Measurements from ENCODE around the gene SYNCRIP. TPM values are rescaled to one million over a fixed set of nuclear protein-coding genes. Genes with fewer than 3 reads are reported as not detected.
"Not testable (repeated sequence)": the region's sequence is repeated elsewhere in the genome, so short reads cannot be mapped to it uniquely, and the experiment has no call there.

The SYNCRIP gene
- total and polyA plus RNA-seq, 4 donors = 27.8 to 41.7 (median 30.4) TPM

DNA sequence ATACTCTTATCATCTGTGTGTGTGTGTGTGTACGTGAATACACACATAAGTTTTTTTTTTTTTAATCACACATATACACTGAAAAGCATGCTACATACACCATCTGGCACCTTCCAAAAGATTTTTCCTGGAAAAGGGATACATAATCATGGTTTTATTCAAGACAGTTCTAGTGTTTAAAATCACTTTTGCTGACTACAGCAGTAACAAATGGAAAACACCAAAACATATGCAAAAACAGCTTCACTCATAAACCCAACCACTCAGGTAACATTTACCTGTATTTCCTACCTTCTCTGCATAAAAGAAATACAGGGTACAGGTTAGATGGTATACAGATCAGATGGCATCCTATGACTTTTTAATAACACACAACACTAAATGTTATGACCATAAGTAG, 51.5 kb downstream of the SYNCRIP start:
- Histone ChIP-seq H3K9ac (ENCODE audit: low read depth in 1 of 2, low read length in 2 of 2) (no peak overlapping the region), H3K27ac (ENCODE audit: low read depth in 1 of 2, low read length in 2 of 2) (no peak overlapping the region), H3K9me3 (ENCODE audit: control insufficient read depth in 4 of 4, low read length in 3 of 4) (no peaks in the 10 kb centered on the region), H3K4me3 (ENCODE audit: low read depth in 1 of 3, low read length in 3 of 3) (no peak overlapping the region), H3K4me1 (ENCODE audit: control insufficient read depth in 4 of 4, insufficient read depth in 4 of 4, low read length in 3 of 4) (peaks cover 5 to 11% (median 8%) of the 10 kb centered on the region in 4 donors), H3K36me3 (ENCODE audit: control insufficient read depth in 4 of 4, insufficient read depth in 3 of 4, low read depth in 1 of 4, low read length in 3 of 4) (peaks cover 0 to 1% (median 0%) of the 10 kb centered on the region in 4 donors), H3K27me3 (ENCODE audit: control insufficient read depth in 4 of 4, insufficient read depth in 4 of 4, low read length in 3 of 4) (no peaks in the 10 kb centered on the region)
- TF ChIP-seq, protein P1, sequence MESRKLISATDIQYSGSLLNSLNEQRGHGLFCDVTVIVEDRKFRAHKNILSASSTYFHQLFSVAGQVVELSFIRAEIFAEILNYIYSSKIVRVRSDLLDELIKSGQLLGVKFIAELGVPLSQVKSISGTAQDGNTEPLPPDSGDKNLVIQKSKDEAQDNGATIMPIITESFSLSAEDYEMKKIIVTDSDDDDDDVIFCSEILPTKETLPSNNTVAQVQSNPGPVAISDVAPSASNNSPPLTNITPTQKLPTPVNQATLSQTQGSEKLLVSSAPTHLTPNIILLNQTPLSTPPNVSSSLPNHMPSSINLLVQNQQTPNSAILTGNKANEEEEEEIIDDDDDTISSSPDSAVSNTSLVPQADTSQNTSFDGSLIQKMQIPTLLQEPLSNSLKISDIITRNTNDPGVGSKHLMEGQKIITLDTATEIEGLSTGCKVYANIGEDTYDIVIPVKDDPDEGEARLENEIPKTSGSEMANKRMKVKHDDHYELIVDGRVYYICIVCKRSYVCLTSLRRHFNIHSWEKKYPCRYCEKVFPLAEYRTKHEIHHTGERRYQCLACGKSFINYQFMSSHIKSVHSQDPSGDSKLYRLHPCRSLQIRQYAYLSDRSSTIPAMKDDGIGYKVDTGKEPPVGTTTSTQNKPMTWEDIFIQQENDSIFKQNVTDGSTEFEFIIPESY (IDR thresholded peaks at IDR 0.05) = no peak
- TF ChIP-seq HNF4G (IDR thresholded peaks at IDR 0.05) = no peak
- WGBS = 97% methylated on average over 1 of the region's 1 CpG
- DNase-seq (ENCODE audit: low spot score) = no peak

GRCh38 chr6:85585741-85586140, 56.9 kb downstream of the SYNCRIP start:
- no peaks in the 10 kb centered on the region for H3K9me3 ChIP-seq (ENCODE audit: control insufficient read depth in 4 of 4, low read length in 3 of 4)
- peaks cover 0 to 1% (median 0%) of the 10 kb centered on the region in 4 donors for H3K36me3 ChIP-seq (ENCODE audit: control insufficient read depth in 4 of 4, insufficient read depth in 3 of 4, low read depth in 1 of 4, low read length in 3 of 4)
- H3K9ac ChIP-seq (ENCODE audit: low read depth in 1 of 2, low read length in 2 of 2) = no peak overlapping the region
- TF ChIP-seq FOXA1 (IDR thresholded peaks at IDR 0.05) (no peak), ATF3 (IDR thresholded peaks at IDR 0.05) (no peak), RXRA (IDR thresholded peaks at IDR 0.05) (no peak), FOXA2 (IDR thresholded peaks at IDR 0.05) (no peak), HNF4A (conservative IDR thresholded peaks at IDR 0.05) (no peak), MAX (IDR thresholded peaks at IDR 0.05) (no peak), HNF4G (IDR thresholded peaks at IDR 0.05) (no peak), GABPA (IDR thresholded peaks at IDR 0.05 in 1 of 2, conservative IDR thresholded peaks at IDR 0.05 in 1 of 2) (no peak), YY1 (IDR thresholded peaks at IDR 0.05) (no peak), NR2F2 (IDR thresholded peaks at IDR 0.05) (no peak), RAD21 (IDR thresholded peaks at IDR 0.05) (no peak), TAF1 (conservative IDR thresholded peaks at IDR 0.05) (no peak), EGR1 (IDR thresholded peaks at IDR 0.05; ENCODE audit: low read depth in 2 of 2) (no peak), SP1 (IDR thresholded peaks at IDR 0.05) (no peak), JUND (IDR thresholded peaks at IDR 0.05) (no peak)
- TF ChIP-seq, protein P2, sequence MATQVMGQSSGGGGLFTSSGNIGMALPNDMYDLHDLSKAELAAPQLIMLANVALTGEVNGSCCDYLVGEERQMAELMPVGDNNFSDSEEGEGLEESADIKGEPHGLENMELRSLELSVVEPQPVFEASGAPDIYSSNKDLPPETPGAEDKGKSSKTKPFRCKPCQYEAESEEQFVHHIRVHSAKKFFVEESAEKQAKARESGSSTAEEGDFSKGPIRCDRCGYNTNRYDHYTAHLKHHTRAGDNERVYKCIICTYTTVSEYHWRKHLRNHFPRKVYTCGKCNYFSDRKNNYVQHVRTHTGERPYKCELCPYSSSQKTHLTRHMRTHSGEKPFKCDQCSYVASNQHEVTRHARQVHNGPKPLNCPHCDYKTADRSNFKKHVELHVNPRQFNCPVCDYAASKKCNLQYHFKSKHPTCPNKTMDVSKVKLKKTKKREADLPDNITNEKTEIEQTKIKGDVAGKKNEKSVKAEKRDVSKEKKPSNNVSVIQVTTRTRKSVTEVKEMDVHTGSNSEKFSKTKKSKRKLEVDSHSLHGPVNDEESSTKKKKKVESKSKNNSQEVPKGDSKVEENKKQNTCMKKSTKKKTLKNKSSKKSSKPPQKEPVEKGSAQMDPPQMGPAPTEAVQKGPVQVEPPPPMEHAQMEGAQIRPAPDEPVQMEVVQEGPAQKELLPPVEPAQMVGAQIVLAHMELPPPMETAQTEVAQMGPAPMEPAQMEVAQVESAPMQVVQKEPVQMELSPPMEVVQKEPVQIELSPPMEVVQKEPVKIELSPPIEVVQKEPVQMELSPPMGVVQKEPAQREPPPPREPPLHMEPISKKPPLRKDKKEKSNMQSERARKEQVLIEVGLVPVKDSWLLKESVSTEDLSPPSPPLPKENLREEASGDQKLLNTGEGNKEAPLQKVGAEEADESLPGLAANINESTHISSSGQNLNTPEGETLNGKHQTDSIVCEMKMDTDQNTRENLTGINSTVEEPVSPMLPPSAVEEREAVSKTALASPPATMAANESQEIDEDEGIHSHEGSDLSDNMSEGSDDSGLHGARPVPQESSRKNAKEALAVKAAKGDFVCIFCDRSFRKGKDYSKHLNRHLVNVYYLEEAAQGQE (IDR thresholded peaks at IDR 0.05) = no peak
- TF ChIP-seq, protein P1 (IDR thresholded peaks at IDR 0.05) = no peak
- TF ChIP-seq, protein P3, sequence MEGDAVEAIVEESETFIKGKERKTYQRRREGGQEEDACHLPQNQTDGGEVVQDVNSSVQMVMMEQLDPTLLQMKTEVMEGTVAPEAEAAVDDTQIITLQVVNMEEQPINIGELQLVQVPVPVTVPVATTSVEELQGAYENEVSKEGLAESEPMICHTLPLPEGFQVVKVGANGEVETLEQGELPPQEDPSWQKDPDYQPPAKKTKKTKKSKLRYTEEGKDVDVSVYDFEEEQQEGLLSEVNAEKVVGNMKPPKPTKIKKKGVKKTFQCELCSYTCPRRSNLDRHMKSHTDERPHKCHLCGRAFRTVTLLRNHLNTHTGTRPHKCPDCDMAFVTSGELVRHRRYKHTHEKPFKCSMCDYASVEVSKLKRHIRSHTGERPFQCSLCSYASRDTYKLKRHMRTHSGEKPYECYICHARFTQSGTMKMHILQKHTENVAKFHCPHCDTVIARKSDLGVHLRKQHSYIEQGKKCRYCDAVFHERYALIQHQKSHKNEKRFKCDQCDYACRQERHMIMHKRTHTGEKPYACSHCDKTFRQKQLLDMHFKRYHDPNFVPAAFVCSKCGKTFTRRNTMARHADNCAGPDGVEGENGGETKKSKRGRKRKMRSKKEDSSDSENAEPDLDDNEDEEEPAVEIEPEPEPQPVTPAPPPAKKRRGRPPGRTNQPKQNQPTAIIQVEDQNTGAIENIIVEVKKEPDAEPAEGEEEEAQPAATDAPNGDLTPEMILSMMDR (IDR thresholded peaks at IDR 0.05; ENCODE audit: low read depth, low read length, missing input control) = no peak
- H3K4me1 ChIP-seq (ENCODE audit: control insufficient read depth in 4 of 4, insufficient read depth in 4 of 4, low read length in 3 of 4) = peaks cover 2 to 7% (median 5%) of the 10 kb centered on the region in 4 donors
- no peak overlapping the region for H3K4me3 ChIP-seq (ENCODE audit: low read depth in 1 of 3, low read length in 3 of 3)
- no peaks in the 10 kb centered on the region for H3K27me3 ChIP-seq (ENCODE audit: control insufficient read depth in 4 of 4, insufficient read depth in 4 of 4, low read length in 3 of 4)
- DNase-seq (ENCODE audit: low spot score) = no peak
- WGBS = 80% methylated on average over 3 of the region's 3 CpGs
- no peak overlapping the region for H3K27ac ChIP-seq (ENCODE audit: low read depth in 1 of 2, low read length in 2 of 2)

GRCh38 chr6:85582832-85583231, 59.9 kb downstream of the SYNCRIP start:
- H3K36me3 ChIP-seq (ENCODE audit: control insufficient read depth in 4 of 4, insufficient read depth in 3 of 4, low read depth in 1 of 4, low read length in 3 of 4); H3K9me3 ChIP-seq (ENCODE audit: control insufficient read depth in 4 of 4, low read length in 3 of 4); H3K4me3 ChIP-seq (ENCODE audit: low read depth in 1 of 3, low read length in 3 of 3); DNase-seq (ENCODE audit: low spot score); H3K9ac ChIP-seq (ENCODE audit: low read depth in 1 of 2, low read length in 2 of 2); H3K27me3 ChIP-seq (ENCODE audit: control insufficient read depth in 4 of 4, insufficient read depth in 4 of 4, low read length in 3 of 4); H3K27ac ChIP-seq (ENCODE audit: low read depth in 1 of 2, low read length in 2 of 2): not testable (repeated sequence)
- peaks cover 13 to 32% (median 23%) of the 10 kb centered on the region in 4 donors for H3K4me1 ChIP-seq (ENCODE audit: control insufficient read depth in 4 of 4, insufficient read depth in 4 of 4, low read length in 3 of 4)
- 97% methylated on average over 4 of the region's 4 CpGs for WGBS

All from liver (tissue), 9 donors.